Tibial nerve (tissue), 4 donors: ENCODE data around the gene ASPM.

ENCODE experiments used
- CTCF ChIP-seq, 5 experiments: fragments of 200-600 bp in 3 of 5; fragments of 450-650 bp in 2 of 5; sonication (generic) in 3 of 5; IDR thresholded peaks; one replicate each; pipeline ENCODE4 v1.5.1; 2016 to 2019; ENCODE audit warnings: antibody characterized with exemption in 5 of 5, mild to moderate bottlenecking in 3 of 5, moderate library complexity in 2 of 5
- EP300 ChIP-seq, 2 donors: sonication (generic); formaldehyde crosslinking; IDR thresholded peaks; one replicate each; pipeline ENCODE4 v1.6.1; 2017; ENCODE audit warnings: antibody characterized with exemption in 2 of 2, mild to moderate bottlenecking in 1 of 2
- POLR2A ChIP-seq, 2 donors: fragments of 450-650 bp; IDR thresholded peaks; one replicate each; pipeline ENCODE4 v1.6.1; 2017; ENCODE audit warnings: antibody characterized with exemption in 2 of 2, mild to moderate bottlenecking in 2 of 2, moderate library complexity in 2 of 2

DNA sequence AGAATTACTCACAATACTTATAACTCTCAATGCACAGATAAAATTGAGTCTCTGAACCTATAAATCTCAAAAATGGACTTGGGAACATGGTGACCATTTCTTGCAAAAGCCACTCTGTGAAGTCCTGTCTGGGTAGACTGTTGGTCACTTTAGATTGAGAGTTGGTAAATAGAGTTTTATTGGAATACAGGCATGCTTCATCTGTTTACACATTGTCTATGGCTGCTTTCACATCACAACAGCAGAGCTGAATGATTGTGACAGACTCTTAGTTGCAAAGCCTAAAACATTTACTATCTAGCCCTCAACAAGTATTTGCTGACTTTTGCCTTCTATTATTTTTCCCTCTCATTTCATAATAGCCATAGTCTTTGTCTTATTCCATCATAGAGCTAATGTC, 24.1 kb upstream of the ASPM start:
- TF ChIP-seq CTCF (IDR thresholded peaks at IDR 0.05) (no peak), POLR2A (IDR thresholded peaks at IDR 0.05) (no peak), EP300 (IDR thresholded peaks at IDR 0.05) (no peak)
